SU-DHL-6 (cell line): ENCODE data around the gene IFNGR1.

Experiments
- H2AFZ ChIP-seq: fragments of 200-600 bp; sonication (generic); 2 replicates; pipeline ENCODE4 v1.6.1; 2014; ENCODE audit warnings: low read depth, mild to moderate bottlenecking, moderate library complexity, mixed read lengths, antibody characterized with exemption, low read length; ENCODE audit not compliant: severe bottlenecking
- H3F3A ChIP-seq: fragments of 200-600 bp; shearing (Covaris generic); 2 replicates; pipeline ENCODE4 v1.6.0; 2016; ENCODE audit warnings: antibody characterized with exemption, mild to moderate bottlenecking; ENCODE audit not compliant: insufficient read depth
- H3K27ac ChIP-seq: fragments of 200-600 bp; sonication (generic); 2 replicates; pipeline ENCODE4 v1.5.1; 2016; ENCODE audit warnings: low read depth, mild to moderate bottlenecking, low read length, moderate library complexity, mixed read lengths
- H3K27me3 ChIP-seq: fragments of 200-600 bp; sonication (generic), shearing (Covaris generic); 2 replicates; pipeline ENCODE4 v1.6.0; 2014; ENCODE audit warnings: mild to moderate bottlenecking, low read length
- H3K36me3 ChIP-seq: fragments of 200-600 bp; sonication (generic); 2 replicates; pipeline ENCODE4 v1.6.1; 2014; ENCODE audit warnings: mild to moderate bottlenecking, low read length, mixed read lengths
- H3K4me2 ChIP-seq: fragments of 300-600, 200-600 bp; shearing (Covaris generic), sonication (generic); 2 replicates; pipeline ENCODE4 v1.6.0; 2014; ENCODE audit warnings: low read length, low read depth, mild to moderate bottlenecking; ENCODE audit not compliant: poor library complexity, severe bottlenecking
- H3K4me3 ChIP-seq: fragments of 200-600 bp; sonication (generic); 2 replicates; pipeline ENCODE4 v1.5.1; 2014; ENCODE audit warnings: antibody characterized with exemption, low read length, mild to moderate bottlenecking, mixed read lengths; ENCODE audit not compliant: insufficient read depth, poor library complexity, severe bottlenecking
- H3K79me2 ChIP-seq: fragments of 200-600 bp; sonication (generic); 2 replicates; pipeline ENCODE4 v1.6.1; 2014; ENCODE audit warnings: mild to moderate bottlenecking, low read length, moderate library complexity; ENCODE audit not compliant: insufficient read depth
- H3K9ac ChIP-seq: fragments of 200-600 bp; sonication (generic); 2 replicates; pipeline ENCODE4 v1.7.0; 2014; ENCODE audit warnings: mild to moderate bottlenecking, low read length
- H3K9me2 ChIP-seq: fragments of 200-600 bp; sonication (generic); replicated peaks from 2 replicates; pipeline ENCODE4 v1.6.1; 2014; ENCODE audit warnings: low read length; ENCODE audit not compliant: insufficient read depth
- H3K9me3 ChIP-seq: fragments of 200-600 bp; sonication (generic); 2 replicates; pipeline ENCODE4 v1.6.1; 2014; ENCODE audit warnings: low read length, mixed read lengths; ENCODE audit not compliant: insufficient read depth
- H4K20me1 ChIP-seq: fragments of 200-600 bp; sonication (generic); 2 replicates; pipeline ENCODE4 v1.6.1; 2014; ENCODE audit warnings: low read depth, mild to moderate bottlenecking, antibody characterized with exemption, low read length, moderate library complexity, mixed read lengths
- EZH2phosphoT487 ChIP-seq: fragments of 200-600 bp; sonication (generic), shearing (Covaris generic); conservative IDR thresholded peaks from 2 replicates; pipeline ENCODE4 v1.6.1; 2018; ENCODE audit warnings: mild to moderate bottlenecking, antibody characterized with exemption, low read length, moderate library complexity, mixed read lengths
- TF ChIP-seq, protein P1 (sequence below): fragments of 200-600 bp; sonication (generic); IDR thresholded peaks from one replicate; pipeline ENCODE4 v1.5.1; 2017; ENCODE audit warnings: antibody characterized with exemption, mild to moderate bottlenecking, low read length, moderate library complexity; ENCODE audit not compliant: insufficient read depth, poor library complexity, severe bottlenecking

The IFNGR1 gene

DNA sequence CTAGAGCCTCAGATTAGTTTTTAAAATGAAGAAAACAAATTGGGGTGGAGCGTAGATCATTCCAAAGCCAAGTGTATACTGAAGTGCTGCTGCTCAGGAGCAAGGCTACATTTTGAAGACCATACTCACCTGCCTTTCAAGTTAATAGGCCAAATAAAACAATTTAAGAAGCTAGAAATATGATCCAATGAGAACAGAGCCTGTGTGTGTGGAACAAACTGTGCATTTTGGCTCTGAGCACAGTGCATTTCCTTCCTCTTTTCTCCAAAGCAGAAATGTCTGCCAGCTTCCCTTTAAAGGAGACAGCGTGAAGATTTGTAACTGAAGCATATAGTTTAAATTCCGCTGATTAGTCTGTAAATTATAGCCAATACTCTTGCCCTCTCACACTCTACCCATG is 3.2 kb upstream of the IFNGR1 start:
- H3K9ac ChIP-seq: no peak overlapping the region
- no peaks in the 10 kb centered on the region for H3K27me3 ChIP-seq
- peaks cover 15% of the 10 kb centered on the region for H3K79me2 ChIP-seq
- TF ChIP-seq, protein P1, sequence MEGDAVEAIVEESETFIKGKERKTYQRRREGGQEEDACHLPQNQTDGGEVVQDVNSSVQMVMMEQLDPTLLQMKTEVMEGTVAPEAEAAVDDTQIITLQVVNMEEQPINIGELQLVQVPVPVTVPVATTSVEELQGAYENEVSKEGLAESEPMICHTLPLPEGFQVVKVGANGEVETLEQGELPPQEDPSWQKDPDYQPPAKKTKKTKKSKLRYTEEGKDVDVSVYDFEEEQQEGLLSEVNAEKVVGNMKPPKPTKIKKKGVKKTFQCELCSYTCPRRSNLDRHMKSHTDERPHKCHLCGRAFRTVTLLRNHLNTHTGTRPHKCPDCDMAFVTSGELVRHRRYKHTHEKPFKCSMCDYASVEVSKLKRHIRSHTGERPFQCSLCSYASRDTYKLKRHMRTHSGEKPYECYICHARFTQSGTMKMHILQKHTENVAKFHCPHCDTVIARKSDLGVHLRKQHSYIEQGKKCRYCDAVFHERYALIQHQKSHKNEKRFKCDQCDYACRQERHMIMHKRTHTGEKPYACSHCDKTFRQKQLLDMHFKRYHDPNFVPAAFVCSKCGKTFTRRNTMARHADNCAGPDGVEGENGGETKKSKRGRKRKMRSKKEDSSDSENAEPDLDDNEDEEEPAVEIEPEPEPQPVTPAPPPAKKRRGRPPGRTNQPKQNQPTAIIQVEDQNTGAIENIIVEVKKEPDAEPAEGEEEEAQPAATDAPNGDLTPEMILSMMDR: no peak
- TF ChIP-seq EZH2phosphoT487: no peak
- no peak overlapping the region for H3K27ac ChIP-seq
- peak overlapping the region; percentile 31 for H3K4me2 ChIP-seq
- H3F3A ChIP-seq: 0 out of 2 replicates have a peak, but pooled peaks cover 10% of the 10 kb centered on the region
- no peak overlapping the region for H3K4me3 ChIP-seq
- H4K20me1 ChIP-seq: no peaks in the 10 kb centered on the region
- H3K36me3 ChIP-seq: no peaks in the 10 kb centered on the region
- H3K9me2 ChIP-seq: no peaks in the 10 kb centered on the region
- H3K9me3 ChIP-seq: no peaks in the 10 kb centered on the region
- peak overlapping the region; percentile 15 for H2AFZ ChIP-seq

DNA sequence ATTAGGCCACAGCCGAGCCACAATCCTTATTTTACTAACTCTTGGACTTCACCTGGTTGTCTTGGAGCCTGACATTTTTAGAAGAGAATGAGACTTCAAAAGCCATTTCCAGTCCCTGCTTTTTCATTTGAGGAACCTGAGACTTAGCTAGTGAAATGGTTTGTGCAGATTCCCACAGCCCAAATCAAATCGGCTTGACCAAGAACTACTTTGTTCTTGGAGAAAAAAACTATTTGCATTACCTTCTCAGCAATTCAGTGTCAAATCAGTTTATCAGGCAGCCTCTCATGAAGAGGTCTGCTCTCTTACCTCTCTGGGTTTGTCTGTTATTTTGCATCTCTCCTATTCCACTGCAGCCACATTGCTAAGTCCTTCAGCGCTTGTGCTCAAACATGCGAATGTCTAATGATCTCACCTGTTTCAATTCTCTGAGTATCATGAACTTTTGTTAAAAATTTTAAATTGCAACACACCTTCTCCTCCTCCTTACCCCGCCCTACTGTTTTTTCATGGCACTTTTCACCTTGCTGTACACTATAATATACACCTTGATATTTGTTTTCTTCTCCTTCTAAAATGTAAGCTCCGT is 573 bp upstream of the IFNGR1 start:
- H3K27me3 ChIP-seq: no peaks in the 10 kb centered on the region
- H3K9me3 ChIP-seq: no peaks in the 10 kb centered on the region
- H3F3A ChIP-seq: 0 out of 2 replicates have a peak, but pooled peaks cover 10% of the 10 kb centered on the region
- H3K4me3 ChIP-seq: peak overlapping the region; percentile 80
- no peak overlapping the region for H3K27ac ChIP-seq
- no peaks in the 10 kb centered on the region for H3K36me3 ChIP-seq
- peak overlapping the region; percentile 87 for H3K4me2 ChIP-seq
- H2AFZ ChIP-seq: peak overlapping the region; percentile 87
- peak overlapping the region; percentile 65 for H3K9ac ChIP-seq
- 0 out of 2 replicates have a peak, but pooled peaks cover 5% of the 10 kb centered on the region for H4K20me1 ChIP-seq
- no peak for TF ChIP-seq EZH2phosphoT487
- TF ChIP-seq, protein P1: no peak
- H3K9me2 ChIP-seq: no peaks in the 10 kb centered on the region
- H3K79me2 ChIP-seq: peaks cover 26% of the 10 kb centered on the region

DNA sequence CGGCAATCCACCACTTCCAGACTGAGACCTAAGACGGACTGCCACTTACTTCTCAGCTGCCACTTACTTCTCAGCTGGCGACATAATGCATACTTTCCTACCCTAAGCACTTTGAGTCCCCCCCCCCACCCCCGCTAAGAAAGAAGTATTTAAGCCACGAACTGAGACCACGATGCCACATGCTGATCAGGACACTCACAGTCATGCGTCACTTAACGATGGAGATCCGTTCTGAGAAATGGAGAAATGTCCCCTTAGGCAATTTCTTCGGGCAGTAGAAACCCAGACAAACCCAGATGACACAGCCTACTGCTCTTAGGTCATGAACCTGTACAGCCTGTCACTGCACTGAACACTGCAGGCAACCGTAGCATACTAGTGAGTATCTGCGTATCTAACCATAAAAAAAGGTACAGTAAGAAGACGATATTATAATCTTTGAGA is 690 bp downstream of the IFNGR1 start:
- H3K79me2 ChIP-seq: peaks cover 35% of the 10 kb centered on the region
- 0 out of 2 replicates have a peak, but pooled peaks cover 4% of the 10 kb centered on the region for H3F3A ChIP-seq
- no peaks in the 10 kb centered on the region for H3K9me2 ChIP-seq
- H3K9me3 ChIP-seq: no peaks in the 10 kb centered on the region
- peak overlapping the region; percentile 87 for H2AFZ ChIP-seq
- peak overlapping the region; percentile 80 for H3K4me3 ChIP-seq
- H3K27me3 ChIP-seq: no peaks in the 10 kb centered on the region
- H3K4me2 ChIP-seq: peak overlapping the region; percentile 87
- H3K27ac ChIP-seq: no peak overlapping the region; the same call in 1 of the 2 replicates
- no peak for TF ChIP-seq EZH2phosphoT487
- TF ChIP-seq, protein P1: no peak
- H3K36me3 ChIP-seq: no peaks in the 10 kb centered on the region
- peak overlapping the region; percentile 65 for H3K9ac ChIP-seq
- H4K20me1 ChIP-seq: 0 out of 2 replicates have a peak, but pooled peaks cover 5% of the 10 kb centered on the region
